HG03565 (cell line): ENCODE measurements around the gene SORBS2.

Source experiments
- ATAC-seq: cut with Tn5 transposase; IDR thresholded peaks from one replicate; pipeline ENCODE4 v1.9.1; 2021; ENCODE audit warnings: mild to moderate bottlenecking, moderate library complexity; ENCODE audit not compliant: unreplicated experiment

Gene SORBS2

DNA sequence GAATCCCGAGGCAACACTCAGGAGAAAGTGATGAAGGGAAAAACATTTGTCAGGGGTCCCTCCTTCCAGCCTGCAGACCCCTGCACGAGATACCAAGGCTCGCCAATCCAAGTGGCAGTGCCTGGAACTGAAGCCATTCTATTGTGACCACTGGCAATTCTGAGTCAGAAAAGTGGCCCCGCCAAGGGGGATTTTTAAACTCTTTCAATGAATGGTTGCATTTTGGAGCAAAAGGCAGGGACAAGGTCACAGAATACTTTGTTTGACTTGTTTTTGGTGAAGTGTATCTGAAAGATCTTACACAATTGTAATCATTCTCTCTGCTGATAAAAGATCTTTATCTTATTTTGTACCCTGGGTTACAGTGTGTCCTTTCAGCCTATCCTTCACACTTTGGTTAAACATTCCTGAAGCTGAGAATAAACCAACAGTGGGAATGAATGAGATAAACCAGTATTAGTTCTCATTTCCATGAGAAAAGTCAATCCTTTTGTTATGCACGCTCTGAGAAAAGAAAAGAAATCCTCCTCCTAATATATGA lies 160.8 kb downstream of the SORBS2 start:
- no peak for ATAC-seq

DNA sequence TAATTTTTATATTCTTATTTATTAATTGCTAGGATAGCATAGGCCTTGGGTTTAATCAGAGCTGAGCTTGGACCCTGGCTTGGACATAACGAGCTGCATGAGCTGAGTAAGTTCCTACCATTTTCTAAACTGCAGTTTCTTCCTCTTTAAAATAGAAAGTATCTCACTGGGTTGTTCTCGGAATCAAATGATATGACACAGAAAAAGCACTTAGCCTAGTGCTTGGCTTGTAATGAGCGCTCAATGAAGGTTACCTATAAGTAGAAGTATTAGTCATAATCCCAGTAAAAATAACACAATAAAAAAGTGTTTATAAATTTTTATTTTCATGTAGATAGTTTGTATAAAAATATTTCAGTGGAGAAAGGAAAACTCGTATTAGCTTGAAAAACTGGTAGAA lies 163.4 kb downstream of the SORBS2 start:
- no peak for ATAC-seq

DNA sequence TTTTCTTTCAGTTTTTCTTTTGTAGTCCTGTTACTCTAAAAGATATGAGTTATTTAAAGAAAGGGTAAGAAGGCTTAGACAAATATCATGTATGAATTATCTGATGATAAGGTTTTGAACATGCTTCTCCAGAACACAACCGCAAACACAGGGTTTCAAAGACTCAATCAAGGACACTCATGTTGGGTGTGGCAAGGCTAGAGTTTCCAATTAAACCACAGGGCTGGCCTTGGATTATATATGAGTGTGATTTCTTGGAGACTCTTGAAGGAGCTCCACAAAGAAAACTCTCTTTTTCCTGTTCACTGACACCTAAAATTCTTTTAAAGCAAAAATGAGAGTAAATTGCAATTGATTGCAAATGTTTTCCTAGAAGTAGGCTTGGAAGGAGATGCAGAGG lies 166.6 kb downstream of the SORBS2 start:
- ATAC-seq = no peak

DNA sequence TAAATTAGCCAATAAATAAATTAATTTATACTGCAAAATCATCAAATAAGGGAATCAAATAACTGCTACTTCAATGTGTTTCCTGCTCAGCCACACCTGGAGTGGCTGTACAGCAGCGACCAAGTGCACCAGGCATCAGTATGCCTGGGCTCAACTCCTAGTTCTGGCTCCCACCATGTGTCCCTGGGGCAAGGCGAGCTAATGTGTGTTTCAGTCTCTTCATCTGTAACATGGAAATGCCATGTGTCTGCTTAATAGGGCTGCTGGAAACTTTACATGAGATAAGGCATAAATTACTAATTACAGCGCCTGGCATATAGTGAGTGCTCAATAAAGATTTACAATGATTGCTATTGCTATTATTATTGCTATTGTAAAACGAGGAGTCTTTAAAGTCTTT lies 167.6 kb downstream of the SORBS2 start:
- ATAC-seq = no peak

DNA sequence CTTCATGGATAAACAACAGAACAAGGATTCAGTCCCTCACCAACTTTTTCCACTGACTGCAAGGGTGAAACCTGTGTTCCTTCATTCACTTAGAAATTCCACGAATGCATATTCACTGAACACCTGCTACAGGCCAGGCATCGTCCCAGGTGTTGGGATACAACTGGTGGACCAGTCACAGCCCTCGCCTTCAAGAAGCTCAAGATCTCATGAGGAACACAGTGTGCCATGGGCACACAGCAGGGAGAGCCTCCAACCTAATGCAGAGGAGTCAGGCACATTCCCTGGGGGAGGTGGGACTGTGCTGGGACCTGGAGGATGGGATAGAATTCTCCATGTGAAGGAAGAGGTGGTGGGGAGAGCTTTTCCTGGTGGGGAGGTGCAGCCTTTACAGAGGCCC lies 169.1 kb downstream of the SORBS2 start:
- no peak for ATAC-seq

DNA sequence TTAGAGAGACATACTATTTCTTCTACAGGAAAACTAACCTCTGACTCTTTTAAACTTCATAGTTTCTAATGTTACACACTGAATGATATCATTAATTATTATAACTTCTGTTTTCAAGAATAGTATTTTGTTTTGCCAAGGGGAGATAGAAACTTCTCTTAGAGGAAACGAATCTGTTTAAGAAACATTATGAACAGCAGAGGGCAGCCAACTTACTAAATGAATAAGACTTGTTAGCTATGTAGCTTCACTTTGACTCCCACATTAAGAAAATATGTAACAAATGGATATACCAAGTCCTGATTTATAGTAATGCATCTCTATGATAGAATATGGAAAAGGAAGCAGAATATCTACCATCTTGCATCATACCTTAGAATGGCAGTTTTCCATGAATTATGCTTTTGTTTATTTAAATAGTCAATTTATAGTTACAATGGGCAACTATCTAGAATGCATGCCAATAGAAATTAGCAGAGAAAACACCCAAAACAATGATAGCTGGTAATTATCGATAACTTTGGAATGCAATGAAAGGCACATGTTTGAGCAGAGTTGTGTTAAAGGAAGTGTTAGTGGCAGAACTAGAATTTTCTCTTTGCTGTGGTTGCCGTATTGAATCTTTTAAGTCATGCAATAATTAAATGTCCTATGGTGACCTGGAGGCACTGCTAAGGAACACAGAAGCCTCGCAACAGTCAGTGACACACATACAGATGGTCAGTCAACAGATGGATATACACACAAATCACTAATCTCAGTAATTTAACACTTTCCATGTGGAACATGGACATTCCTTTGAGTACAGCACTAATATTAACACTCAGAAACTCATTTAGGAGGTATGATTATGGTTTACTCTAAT lies 171.0 kb downstream of the SORBS2 start:
- no peak for ATAC-seq

DNA sequence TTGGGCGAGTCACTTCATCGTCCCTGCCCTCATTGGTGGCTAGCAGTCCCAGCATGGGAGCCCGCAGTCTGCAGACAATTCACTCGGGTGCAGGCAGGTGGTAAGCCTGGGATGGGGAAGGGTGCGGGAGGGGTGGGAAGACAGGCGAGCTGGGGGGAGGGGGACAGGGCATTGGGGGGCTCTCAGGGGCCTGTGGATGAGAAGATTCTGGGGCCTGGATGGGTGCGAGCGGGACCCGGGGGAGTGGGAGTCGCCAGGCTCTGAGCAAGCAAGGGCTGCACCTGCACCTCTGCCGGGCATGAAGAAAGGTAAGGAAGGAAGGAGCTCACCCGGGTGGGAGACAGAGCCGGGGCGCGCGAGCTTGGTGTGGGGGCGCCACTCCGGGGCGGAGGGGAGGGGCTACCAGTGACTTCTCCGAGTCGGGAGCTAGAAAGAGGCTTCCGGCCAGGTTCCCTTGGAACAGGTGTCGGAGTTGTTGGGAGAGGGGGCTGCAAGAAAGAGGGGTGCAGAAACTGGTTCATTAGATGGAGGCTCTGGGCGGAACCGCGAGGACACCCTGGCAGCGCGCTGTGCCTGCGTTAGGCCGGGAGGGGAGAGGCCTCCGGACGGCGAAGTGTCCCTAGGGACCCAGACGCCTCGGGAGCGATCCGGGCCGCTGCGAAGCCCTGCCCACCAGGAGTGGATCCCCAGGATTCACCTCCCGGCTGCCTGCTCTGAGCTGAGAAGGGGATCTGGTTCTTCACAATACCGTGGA lies 173.3 kb downstream of the SORBS2 start:
- no peak for ATAC-seq

DNA sequence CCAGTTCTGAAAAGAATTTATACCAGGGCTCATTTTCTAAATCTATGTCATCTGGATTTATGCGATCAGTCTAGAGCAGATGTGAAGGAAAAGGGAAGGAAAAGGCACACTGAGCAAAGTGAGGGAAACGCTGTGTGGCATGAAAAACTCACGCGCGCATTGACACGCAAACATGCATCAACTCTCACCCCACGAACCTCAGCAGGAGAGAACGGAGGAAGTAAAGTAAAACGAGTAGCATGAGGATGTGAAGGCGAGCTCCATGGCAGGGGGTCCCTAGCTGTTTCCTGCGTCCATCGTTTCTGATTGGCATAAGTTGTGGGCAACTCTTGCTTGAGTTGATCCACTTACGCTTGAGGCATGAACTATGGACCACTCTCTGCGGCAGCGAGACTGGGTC lies 173.9 kb downstream of the SORBS2 start:
- ATAC-seq = no peak

DNA sequence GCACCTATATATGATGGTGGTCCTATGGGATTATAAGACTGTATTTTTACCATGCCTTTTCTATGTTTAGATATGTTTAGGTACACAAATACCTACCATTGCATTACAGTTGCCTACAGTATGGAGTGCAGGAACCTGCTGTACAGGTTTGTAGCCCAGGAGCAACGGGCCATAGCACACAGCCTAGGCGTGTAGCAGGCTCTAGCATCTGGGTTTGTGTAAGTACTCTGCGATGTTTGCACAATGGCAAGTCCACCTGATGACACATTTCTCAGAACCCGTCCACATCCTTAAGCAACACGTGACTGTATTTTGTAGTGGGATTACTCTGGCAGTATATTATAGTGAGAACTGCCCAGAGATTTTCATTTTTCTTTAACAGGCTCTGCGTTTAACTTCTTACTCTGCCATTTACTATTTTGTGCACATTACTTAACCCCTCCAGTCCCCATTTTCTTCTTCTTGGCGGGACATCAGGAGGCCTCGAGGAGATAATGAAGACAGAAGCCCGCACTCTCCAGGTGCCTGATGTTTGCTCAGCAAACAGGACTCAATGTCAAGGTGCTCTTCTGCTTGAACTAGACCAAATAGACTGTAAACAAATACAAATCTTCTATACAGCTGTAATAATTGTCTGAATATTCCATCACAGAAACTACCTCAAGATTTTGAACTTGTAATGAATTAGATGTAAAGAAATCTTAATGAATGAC lies 174.7 kb downstream of the SORBS2 start:
- ATAC-seq = no peak

DNA sequence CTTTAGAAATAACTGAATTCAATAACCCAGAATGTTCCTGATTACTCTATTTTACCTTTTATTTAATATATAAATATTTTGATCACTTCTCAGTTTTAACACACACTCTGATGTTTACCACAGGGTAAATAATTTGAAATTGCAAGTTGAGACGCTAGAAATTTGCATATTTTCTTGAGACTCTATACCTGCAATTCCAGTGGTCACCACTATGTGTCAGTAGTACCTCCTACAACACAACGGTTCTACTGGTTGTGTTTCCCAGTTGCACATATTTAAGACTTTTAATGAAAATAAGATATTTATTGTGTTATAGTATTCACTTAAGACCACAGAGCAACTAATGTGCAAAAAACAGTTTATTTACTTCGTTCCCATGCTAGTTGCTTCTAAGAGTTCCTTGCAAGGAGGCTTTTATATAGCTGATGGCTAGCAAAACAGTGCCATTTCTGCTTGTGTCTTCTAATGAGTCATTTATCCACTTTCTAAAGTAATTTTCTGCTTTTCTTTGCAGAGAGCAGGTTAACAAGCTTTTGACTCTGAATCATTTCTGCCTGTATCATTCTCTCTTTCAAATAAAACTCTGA lies 177.8 kb downstream of the SORBS2 start:
- no peak for ATAC-seq

DNA sequence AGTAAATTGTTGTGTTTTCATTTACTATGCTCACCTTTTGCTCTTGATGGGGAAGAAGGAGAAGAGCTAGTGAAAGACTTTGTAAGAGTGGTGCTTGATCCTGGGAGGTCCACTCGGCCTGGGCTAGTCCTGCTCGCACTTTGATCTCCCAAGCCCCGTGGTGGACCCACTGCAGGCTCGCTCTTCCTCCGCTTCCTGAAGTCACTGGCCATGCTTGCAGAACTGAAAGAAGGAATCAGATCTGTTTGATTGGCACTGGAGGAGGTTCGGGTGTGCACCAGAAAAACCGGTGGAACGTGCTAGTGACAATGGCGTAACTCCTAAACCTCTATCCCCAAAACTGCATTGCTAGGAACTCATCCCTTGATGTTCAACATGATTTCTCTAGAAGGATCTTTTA lies 185.2 kb downstream of the SORBS2 start:
- no peak for ATAC-seq

DNA sequence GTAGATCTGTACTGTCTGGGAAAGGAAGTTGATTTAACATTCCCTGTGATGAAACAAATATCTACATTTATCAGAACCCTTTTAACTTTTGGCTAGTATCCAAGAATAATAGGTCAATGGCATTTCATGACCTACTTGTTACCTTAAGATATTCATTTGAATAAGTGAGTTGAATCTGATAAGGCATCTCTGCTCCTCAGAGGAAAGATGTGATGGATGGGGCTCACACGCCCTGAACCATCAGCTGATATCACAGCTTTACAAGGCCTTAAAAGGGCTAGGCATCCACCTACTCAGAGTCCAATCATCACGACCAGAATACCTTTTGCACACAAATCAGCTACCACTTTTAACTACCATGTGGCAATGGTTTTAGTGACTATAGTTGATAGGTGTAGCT lies 186.5 kb downstream of the SORBS2 start:
- ATAC-seq = no peak

DNA sequence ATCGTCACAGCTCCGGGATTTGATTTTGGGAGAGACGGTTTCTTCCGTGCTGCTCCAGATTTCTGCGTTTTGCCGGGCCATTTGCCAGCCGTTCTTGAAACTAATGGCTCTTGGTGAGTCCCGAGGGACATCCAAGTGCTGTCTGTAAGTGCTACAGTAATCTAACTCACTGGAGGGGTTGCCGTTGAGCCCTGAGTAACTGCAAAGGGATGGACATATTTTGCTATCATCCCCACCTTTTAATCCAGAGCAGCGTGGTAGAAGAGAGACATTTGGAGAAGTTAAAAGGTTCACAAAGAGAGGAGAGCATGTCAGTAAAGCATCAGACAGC lies 187.8 kb downstream of the SORBS2 start:
- no peak for ATAC-seq

DNA sequence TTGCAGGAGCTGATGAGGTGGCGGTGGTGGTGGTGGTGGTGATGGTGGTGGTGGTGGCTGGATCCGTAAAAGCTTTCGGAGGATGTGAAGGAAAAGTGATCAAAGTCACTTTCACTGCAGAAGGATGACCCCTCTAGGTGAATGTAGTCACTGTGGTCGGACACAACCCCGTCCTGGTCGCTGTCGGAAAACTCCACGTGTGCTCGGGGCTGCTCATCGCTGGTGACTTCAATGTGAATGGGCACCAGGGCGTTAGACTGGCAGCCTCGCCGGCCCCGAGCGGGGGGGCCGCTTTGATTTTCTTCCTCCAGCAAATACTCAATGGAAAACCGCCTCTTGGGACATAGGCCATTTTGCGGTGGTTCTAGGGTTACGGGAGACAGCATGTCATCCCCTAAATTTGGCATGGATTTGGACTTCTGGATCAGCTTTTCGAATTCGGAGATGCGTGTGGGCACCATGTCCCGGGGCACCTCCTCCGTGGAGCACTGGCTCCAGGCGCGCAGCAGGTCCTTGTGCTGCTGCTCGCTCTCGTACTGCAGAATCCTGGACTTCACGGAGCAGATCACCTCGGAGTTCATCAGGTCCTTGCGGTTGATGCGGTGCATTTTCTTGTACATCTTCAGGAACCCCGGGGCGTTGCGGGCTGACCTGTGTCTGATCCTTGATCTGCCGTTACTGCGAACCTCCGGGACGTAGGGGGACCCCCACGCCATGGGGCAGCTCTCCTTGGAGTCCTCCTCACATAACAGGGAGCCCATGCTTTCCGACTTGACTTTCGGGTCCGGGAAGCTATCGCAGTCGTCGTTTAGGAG lies 188.3 kb downstream of the SORBS2 start:
- no peak for ATAC-seq

DNA sequence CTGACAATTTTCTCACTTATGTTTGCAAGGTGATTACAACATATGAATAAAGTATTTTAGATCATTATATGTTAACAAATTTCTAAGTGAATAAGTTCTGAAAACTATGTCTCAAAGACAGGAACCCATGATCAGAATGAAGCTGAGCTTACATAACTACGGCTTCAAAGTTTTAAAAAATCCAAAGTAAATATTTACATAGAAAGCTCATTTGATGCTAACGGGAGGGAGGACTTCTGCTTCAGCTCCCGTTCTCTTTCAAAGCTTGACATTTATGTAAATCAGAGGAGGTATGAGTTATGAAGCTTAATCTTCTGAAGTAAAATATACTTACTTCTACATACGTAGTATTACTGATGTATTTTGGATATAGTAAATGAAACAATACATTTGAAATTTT lies 203.8 kb downstream of the SORBS2 start:
- ATAC-seq = no peak

DNA sequence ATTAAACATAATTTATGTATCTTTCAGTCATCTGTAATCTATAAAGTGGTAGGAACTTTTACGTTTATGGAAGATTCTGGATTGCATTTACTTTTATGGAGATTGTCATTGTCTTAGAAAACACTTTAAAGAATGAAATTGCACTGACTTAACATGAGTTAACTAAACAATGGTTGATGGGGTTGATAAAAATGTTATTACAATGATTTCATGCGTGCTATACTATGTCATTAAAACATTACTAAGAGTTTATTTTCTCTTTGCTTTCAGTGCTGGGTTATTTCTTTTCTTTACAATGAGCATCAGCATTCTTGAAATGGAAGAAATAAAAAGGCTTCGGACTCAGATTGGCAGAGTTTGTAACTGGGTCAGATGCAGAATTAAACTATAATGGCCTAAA lies 209.6 kb downstream of the SORBS2 start:
- ATAC-seq = no peak

DNA sequence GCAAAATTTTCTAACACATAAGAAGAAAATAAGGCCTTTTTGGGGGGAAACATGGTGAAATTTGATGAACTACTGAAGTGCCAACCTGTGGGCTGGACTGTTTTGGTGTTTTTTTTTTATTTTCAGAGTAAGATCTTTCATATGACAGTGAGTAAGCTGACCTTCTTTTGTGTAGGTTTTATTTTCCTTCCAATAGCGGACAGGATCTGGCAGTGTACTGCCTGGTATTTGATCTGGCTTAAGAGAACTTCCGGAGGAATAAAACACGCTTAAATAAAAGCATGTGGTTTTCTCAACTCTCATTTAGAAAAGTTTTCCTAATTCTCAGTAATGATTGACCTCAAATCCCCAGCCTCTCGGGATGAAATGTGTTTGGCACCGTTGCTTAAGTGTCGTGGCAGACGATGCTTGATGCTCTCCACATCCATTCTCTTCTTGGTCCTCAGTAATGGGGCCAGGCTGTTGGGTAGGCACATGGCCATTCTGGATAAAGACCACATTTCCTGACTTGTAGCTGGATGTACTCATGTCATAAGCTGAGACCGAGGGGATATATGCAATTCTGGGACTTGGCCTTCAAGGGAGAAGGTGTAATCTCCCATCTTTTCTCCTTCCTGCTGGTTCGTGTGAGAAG lies 211.1 kb downstream of the SORBS2 start:
- ATAC-seq = no peak

DNA sequence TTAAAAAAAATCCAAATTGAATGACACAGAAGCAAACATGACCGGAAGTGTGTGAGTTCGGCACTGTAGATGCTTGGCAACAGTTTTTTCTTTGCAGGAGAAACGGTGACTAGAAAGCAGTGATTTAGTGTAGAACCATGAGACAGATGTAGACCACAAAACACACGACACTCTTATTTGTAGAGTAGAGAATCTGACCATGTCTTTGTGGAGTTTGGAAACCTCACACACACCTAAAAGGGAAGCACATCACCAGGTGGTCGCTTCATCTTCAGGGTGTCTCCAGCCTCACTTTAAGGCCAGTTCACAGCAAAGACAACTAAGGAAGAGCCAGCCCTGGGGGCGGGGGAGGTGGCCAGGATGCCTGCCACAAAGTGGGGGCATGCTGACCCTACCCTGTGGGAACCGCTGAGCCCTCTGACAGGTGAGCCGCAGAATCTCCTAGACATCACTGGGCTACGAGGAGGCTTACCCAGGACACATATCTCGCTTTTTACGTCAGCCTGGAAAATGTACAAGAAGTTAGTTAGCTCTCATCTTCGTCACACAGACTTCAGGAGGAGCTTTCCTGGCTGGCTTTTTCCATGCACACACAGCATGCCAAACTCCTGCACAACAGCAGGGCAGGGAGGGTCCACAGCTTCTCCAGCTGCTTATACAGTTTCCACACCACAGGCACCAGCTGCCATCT lies 212.3 kb downstream of the SORBS2 start:
- no peak for ATAC-seq

DNA sequence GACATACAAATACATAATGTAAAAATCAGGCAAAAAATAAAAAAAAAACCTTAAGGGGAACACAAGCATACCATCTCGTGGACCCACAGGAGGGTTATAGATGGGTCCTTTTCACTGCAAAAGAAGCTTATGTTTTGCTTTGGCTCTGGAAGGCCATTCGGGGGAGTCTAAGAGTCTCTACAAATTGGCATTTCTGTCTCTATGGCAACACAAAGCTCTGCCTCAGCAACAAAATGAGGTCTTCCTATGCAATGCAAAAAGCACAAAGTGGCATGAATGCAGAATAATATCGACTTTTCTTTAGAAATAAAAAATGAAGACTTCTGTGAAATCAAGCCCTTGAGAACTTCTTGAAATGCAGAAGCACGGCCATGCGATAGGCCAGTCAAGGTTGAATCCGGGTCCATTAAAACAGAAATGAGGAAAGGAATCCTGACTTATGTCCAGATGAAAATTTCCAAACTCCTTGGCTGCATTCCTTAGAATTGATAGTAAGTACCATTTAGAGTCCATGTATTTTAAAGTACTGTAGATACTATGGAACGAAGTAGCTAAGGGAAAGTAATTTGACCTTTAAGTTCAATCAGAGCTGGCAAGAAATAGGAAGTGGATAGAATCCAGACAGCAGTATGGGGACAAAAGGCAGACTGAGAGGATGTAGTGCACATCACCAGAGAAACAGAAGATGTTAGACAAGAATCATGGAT lies 213.0 kb downstream of the SORBS2 start:
- ATAC-seq = no peak
